Measurements from ENCODE around the gene CDK5. TPM values are rescaled to one million over a fixed set of nuclear protein-coding genes. Genes with fewer than 3 reads are reported as not detected.

Gene CDK5
- total RNA-seq, 2 donors from 2014 or later, result 22.2 to 25.2 TPM

- Histone ChIP-seq H3K27ac (ENCODE audit: low read depth, low read length) (no peak overlapping the region), H3K4me3 (ENCODE audit: low read length) (no peak overlapping the region), H3K9ac (ENCODE audit: extremely low read depth, low read length, poor library complexity, severe bottlenecking) (no peak overlapping the region), H3K4me1 (ENCODE audit: control insufficient read depth, insufficient read depth, low read length) (no peaks in the 10 kb centered on the region), H3K9me3 (ENCODE audit: control insufficient read depth, low read length) (no peaks in the 10 kb centered on the region), H3K27me3 (ENCODE audit: control insufficient read depth, insufficient read depth, low read length, poor library complexity, severe bottlenecking) (no peaks in the 10 kb centered on the region), H3K36me3 (ENCODE audit: control insufficient read depth, insufficient read depth, low read length) (peaks cover 32% of the 10 kb centered on the region)
- H3K36me3 Mint-ChIP-seq (ENCODE audit: low read depth), result peaks cover 14% of the 10 kb centered on the region
- WGBS, 2 experiments (ENCODE audit: insufficient coverage in 1 of 2, insufficient read length in 1 of 2), result 93 to 100% methylated on average over 2 to 10 of the region's 10 CpGs
- H3K4me1 Mint-ChIP-seq, result peaks cover 12% of the 10 kb centered on the region
- H3K4me3 Mint-ChIP-seq, result no peak overlapping the region
- H3K27ac Mint-ChIP-seq, result no peak overlapping the region
- no peaks in the 10 kb centered on the region for H3K27me3 Mint-ChIP-seq (ENCODE audit: insufficient read depth)
- H3K9me3 Mint-ChIP-seq, result no peaks in the 10 kb centered on the region
- no peak for DNase-seq
- TF ChIP-seq, protein P1, sequence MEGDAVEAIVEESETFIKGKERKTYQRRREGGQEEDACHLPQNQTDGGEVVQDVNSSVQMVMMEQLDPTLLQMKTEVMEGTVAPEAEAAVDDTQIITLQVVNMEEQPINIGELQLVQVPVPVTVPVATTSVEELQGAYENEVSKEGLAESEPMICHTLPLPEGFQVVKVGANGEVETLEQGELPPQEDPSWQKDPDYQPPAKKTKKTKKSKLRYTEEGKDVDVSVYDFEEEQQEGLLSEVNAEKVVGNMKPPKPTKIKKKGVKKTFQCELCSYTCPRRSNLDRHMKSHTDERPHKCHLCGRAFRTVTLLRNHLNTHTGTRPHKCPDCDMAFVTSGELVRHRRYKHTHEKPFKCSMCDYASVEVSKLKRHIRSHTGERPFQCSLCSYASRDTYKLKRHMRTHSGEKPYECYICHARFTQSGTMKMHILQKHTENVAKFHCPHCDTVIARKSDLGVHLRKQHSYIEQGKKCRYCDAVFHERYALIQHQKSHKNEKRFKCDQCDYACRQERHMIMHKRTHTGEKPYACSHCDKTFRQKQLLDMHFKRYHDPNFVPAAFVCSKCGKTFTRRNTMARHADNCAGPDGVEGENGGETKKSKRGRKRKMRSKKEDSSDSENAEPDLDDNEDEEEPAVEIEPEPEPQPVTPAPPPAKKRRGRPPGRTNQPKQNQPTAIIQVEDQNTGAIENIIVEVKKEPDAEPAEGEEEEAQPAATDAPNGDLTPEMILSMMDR (conservative IDR thresholded peaks at IDR 0.05), result no peak
Observed at GRCh38 chr7:151100921-151101320, 43.2 kb upstream of the CDK5 start.

- no peak overlapping the region for H3K4me3 ChIP-seq (ENCODE audit: low read length)
- Mint-ChIP-seq H3K4me3 (no peak overlapping the region), H3K9me3 (no peaks in the 10 kb centered on the region), H3K27me3 (ENCODE audit: insufficient read depth) (no peaks in the 10 kb centered on the region), H3K4me1 (peaks cover 9% of the 10 kb centered on the region), H3K36me3 (ENCODE audit: low read depth) (peaks cover 18% of the 10 kb centered on the region), H3K27ac (no peak overlapping the region)
- no peaks in the 10 kb centered on the region for H3K9me3 ChIP-seq (ENCODE audit: control insufficient read depth, low read length)
- H3K4me1 ChIP-seq (ENCODE audit: control insufficient read depth, insufficient read depth, low read length), result no peaks in the 10 kb centered on the region
- TF ChIP-seq, protein P1 (conservative IDR thresholded peaks at IDR 0.05), result no peak
- no peak overlapping the region for H3K9ac ChIP-seq (ENCODE audit: extremely low read depth, low read length, poor library complexity, severe bottlenecking)
- H3K36me3 ChIP-seq (ENCODE audit: control insufficient read depth, insufficient read depth, low read length), result peaks cover 25% of the 10 kb centered on the region
- no peak for DNase-seq
- no peak overlapping the region for H3K27ac ChIP-seq (ENCODE audit: low read depth, low read length)
- no peaks in the 10 kb centered on the region for H3K27me3 ChIP-seq (ENCODE audit: control insufficient read depth, insufficient read depth, low read length, poor library complexity, severe bottlenecking)
- WGBS, 2 experiments (ENCODE audit: insufficient coverage in 1 of 2, insufficient read length in 1 of 2), result 91% methylated on average over 16 to 20 of the region's 20 CpGs
Observed at GRCh38 chr7:151099486-151100211, 42.0 kb upstream of the CDK5 start.

GRCh38 chr7:151095828-151096475 is 38.3 kb upstream of the CDK5 start:
- Mint-ChIP-seq H3K27me3 (ENCODE audit: insufficient read depth) (no peaks in the 10 kb centered on the region), H3K27ac (no peak overlapping the region), H3K9me3 (no peaks in the 10 kb centered on the region), H3K4me1 (peaks cover 6% of the 10 kb centered on the region), H3K4me3 (no peak overlapping the region), H3K36me3 (ENCODE audit: low read depth) (peaks cover 29% of the 10 kb centered on the region)
- Histone ChIP-seq H3K9ac (ENCODE audit: extremely low read depth, low read length, poor library complexity, severe bottlenecking) (no peak overlapping the region), H3K4me1 (ENCODE audit: control insufficient read depth, insufficient read depth, low read length) (no peaks in the 10 kb centered on the region), H3K9me3 (ENCODE audit: control insufficient read depth, low read length) (no peaks in the 10 kb centered on the region), H3K27ac (ENCODE audit: low read depth, low read length) (no peak overlapping the region), H3K4me3 (ENCODE audit: low read length) (no peak overlapping the region), H3K36me3 (ENCODE audit: control insufficient read depth, insufficient read depth, low read length) (peaks cover 36% of the 10 kb centered on the region), H3K27me3 (ENCODE audit: control insufficient read depth, insufficient read depth, low read length, poor library complexity, severe bottlenecking) (no peaks in the 10 kb centered on the region)
- TF ChIP-seq, protein P1 (conservative IDR thresholded peaks at IDR 0.05), result no peak
- DNase-seq, result no peak
- 94 to 95% methylated on average over 15 to 17 of the region's 17 CpGs for WGBS, 2 experiments (ENCODE audit: insufficient coverage in 1 of 2, insufficient read length in 1 of 2)

Data from endodermal cell (in vitro differentiated cells).